ENCODE measurements around the gene PWWP2B.
A peak's percentile ranks its signal among the peaks of the same experiment; 100 is the strongest.

GRCh38 chr10:132395704-132396493, 1.1 kb upstream of the PWWP2B start:
- TF ChIP-seq CTCF (IDR thresholded peaks at IDR 0.05) (peak in 1 of 6 experiments; percentile 5), POLR2A (IDR thresholded peaks at IDR 0.05) (peak in 1 of 4 donors; percentile 57)

All from esophagus squamous epithelium (tissue), 4 donors.